ENCODE data around the gene TMEM38B.
"Not testable (repeated sequence)": the region's sequence is repeated elsewhere in the genome, so short reads cannot be mapped to it uniquely, and the experiment has no call there.

TMEM38B gene

GRCh38 chr9:105681724-105682123 lies 12.6 kb upstream of the TMEM38B start:
- no peak for FAIRE-seq

- no peak for FAIRE-seq
These were observed 10.6 kb upstream of the TMEM38B start for GRCh38 chr9:105683688-105684275.

GRCh38 chr9:105686936-105687335 lies 7.4 kb upstream of the TMEM38B start:
- no peak for FAIRE-seq

- no peak for FAIRE-seq
These were observed 3.6 kb upstream of the TMEM38B start for GRCh38 chr9:105690742-105691141.

GRCh38 chr9:105693435-105694189 lies 729 bp upstream of the TMEM38B start:
- FAIRE-seq, result no peak

- no peak for FAIRE-seq
These were observed 674 bp downstream of the TMEM38B start for GRCh38 chr9:105694848-105695581.

- no peak for FAIRE-seq
These were observed 2.0 kb downstream of the TMEM38B start for GRCh38 chr9:105696219-105696793.

- no peak for FAIRE-seq
These were observed 3.5 kb downstream of the TMEM38B start for GRCh38 chr9:105697871-105698270.

- FAIRE-seq, result no peak
These were observed 4.1 kb downstream of the TMEM38B start for GRCh38 chr9:105698348-105698870.

GRCh38 chr9:105700668-105701067 lies 6.3 kb downstream of the TMEM38B start:
- FAIRE-seq, result no peak

GRCh38 chr9:105701145-105701544 lies 6.8 kb downstream of the TMEM38B start:
- no peak for FAIRE-seq

GRCh38 chr9:105702207-105702606 lies 7.9 kb downstream of the TMEM38B start:
- no peak for FAIRE-seq

GRCh38 chr9:105703638-105704037 lies 9.3 kb downstream of the TMEM38B start:
- FAIRE-seq, result not testable (repeated sequence)

- FAIRE-seq, result no peak
These were observed 11.8 kb downstream of the TMEM38B start for GRCh38 chr9:105706156-105706555.

- FAIRE-seq, result no peak
These were observed 14.1 kb downstream of the TMEM38B start for GRCh38 chr9:105708405-105708804.

GRCh38 chr9:105710638-105711037 lies 16.3 kb downstream of the TMEM38B start:
- no peak for FAIRE-seq

GRCh38 chr9:105711867-105712266 lies 17.5 kb downstream of the TMEM38B start:
- FAIRE-seq, result no peak

- no peak for FAIRE-seq
These were observed 18.0 kb downstream of the TMEM38B start for GRCh38 chr9:105712297-105712696.

- no peak for FAIRE-seq
These were observed 18.4 kb downstream of the TMEM38B start for GRCh38 chr9:105712773-105713172.

- FAIRE-seq, result no peak
These were observed 19.1 kb downstream of the TMEM38B start for GRCh38 chr9:105713260-105714019.

- FAIRE-seq, result no peak
These were observed 19.6 kb downstream of the TMEM38B start for GRCh38 chr9:105714020-105714331.

- FAIRE-seq, result no peak
These were observed 21.8 kb downstream of the TMEM38B start for GRCh38 chr9:105716146-105716545.

GRCh38 chr9:105722099-105722498 lies 27.8 kb downstream of the TMEM38B start:
- FAIRE-seq, result no peak

Data from colon (tissue), 2 donors.